SU-DHL-6 (cell line): Measurements from ENCODE around the gene PPM1L.

Experiments
- H2AFZ ChIP-seq: fragments of 200-600 bp; sonication (generic); 2 replicates; pipeline ENCODE4 v1.6.1; 2014; ENCODE audit warnings: low read depth, mild to moderate bottlenecking, moderate library complexity, mixed read lengths, antibody characterized with exemption, low read length; ENCODE audit not compliant: severe bottlenecking
- H3F3A ChIP-seq: fragments of 200-600 bp; shearing (Covaris generic); 2 replicates; pipeline ENCODE4 v1.6.0; 2016; ENCODE audit warnings: antibody characterized with exemption, mild to moderate bottlenecking; ENCODE audit not compliant: insufficient read depth
- H3K27ac ChIP-seq: fragments of 200-600 bp; sonication (generic); 2 replicates; pipeline ENCODE4 v1.5.1; 2016; ENCODE audit warnings: low read depth, mild to moderate bottlenecking, low read length, moderate library complexity, mixed read lengths
- H3K27me3 ChIP-seq: fragments of 200-600 bp; sonication (generic), shearing (Covaris generic); 2 replicates; pipeline ENCODE4 v1.6.0; 2014; ENCODE audit warnings: mild to moderate bottlenecking, low read length
- H3K36me3 ChIP-seq: fragments of 200-600 bp; sonication (generic); 2 replicates; pipeline ENCODE4 v1.6.1; 2014; ENCODE audit warnings: mild to moderate bottlenecking, low read length, mixed read lengths
- H3K4me2 ChIP-seq: fragments of 300-600, 200-600 bp; shearing (Covaris generic), sonication (generic); 2 replicates; pipeline ENCODE4 v1.6.0; 2014; ENCODE audit warnings: low read length, low read depth, mild to moderate bottlenecking; ENCODE audit not compliant: poor library complexity, severe bottlenecking
- H3K4me3 ChIP-seq: fragments of 200-600 bp; sonication (generic); 2 replicates; pipeline ENCODE4 v1.5.1; 2014; ENCODE audit warnings: antibody characterized with exemption, low read length, mild to moderate bottlenecking, mixed read lengths; ENCODE audit not compliant: insufficient read depth, poor library complexity, severe bottlenecking
- H3K79me2 ChIP-seq: fragments of 200-600 bp; sonication (generic); 2 replicates; pipeline ENCODE4 v1.6.1; 2014; ENCODE audit warnings: mild to moderate bottlenecking, low read length, moderate library complexity; ENCODE audit not compliant: insufficient read depth
- H3K9ac ChIP-seq: fragments of 200-600 bp; sonication (generic); 2 replicates; pipeline ENCODE4 v1.7.0; 2014; ENCODE audit warnings: mild to moderate bottlenecking, low read length
- H3K9me2 ChIP-seq: fragments of 200-600 bp; sonication (generic); replicated peaks from 2 replicates; pipeline ENCODE4 v1.6.1; 2014; ENCODE audit warnings: low read length; ENCODE audit not compliant: insufficient read depth
- H3K9me3 ChIP-seq: fragments of 200-600 bp; sonication (generic); 2 replicates; pipeline ENCODE4 v1.6.1; 2014; ENCODE audit warnings: low read length, mixed read lengths; ENCODE audit not compliant: insufficient read depth
- H4K20me1 ChIP-seq: fragments of 200-600 bp; sonication (generic); 2 replicates; pipeline ENCODE4 v1.6.1; 2014; ENCODE audit warnings: low read depth, mild to moderate bottlenecking, antibody characterized with exemption, low read length, moderate library complexity, mixed read lengths
- EZH2phosphoT487 ChIP-seq: fragments of 200-600 bp; sonication (generic), shearing (Covaris generic); conservative IDR thresholded peaks from 2 replicates; pipeline ENCODE4 v1.6.1; 2018; ENCODE audit warnings: mild to moderate bottlenecking, antibody characterized with exemption, low read length, moderate library complexity, mixed read lengths
- TF ChIP-seq, protein P1 (sequence below): fragments of 200-600 bp; sonication (generic); IDR thresholded peaks from one replicate; pipeline ENCODE4 v1.5.1; 2017; ENCODE audit warnings: antibody characterized with exemption, mild to moderate bottlenecking, low read length, moderate library complexity; ENCODE audit not compliant: insufficient read depth, poor library complexity, severe bottlenecking

PPM1L gene

DNA sequence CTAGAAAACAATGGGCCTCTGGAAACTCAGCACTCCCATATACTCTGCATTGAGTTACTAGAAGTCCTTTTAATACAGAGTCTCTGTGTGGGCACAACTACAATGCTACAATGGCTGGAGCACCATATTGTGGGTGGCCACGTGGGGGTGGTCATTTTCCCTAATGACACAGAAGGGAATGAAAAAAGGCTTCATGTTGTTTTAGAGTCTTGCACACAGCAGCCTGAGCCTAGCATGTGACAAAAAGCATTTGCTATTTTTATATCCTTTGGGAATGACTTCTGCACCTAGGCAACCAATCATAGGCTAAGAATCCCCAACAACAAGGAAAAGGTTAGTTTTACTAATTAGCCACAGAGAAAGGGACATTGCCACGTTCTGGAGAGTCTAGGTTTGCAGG is 120.6 kb downstream of the PPM1L start:
- Histone ChIP-seq H3F3A (no peaks in the 10 kb centered on the region), H3K9ac (no peak overlapping the region), H3K79me2 (no peaks in the 10 kb centered on the region), H3K9me2 (no peaks in the 10 kb centered on the region), H3K4me3 (no peak overlapping the region), H3K36me3 (no peaks in the 10 kb centered on the region), H3K27ac (no peak overlapping the region), H3K27me3 (no peaks in the 10 kb centered on the region), H4K20me1 (no peaks in the 10 kb centered on the region; the same call in 1 of the 2 replicates), H3K9me3 (no peaks in the 10 kb centered on the region), H3K4me2 (no peak overlapping the region), H2AFZ (no peak overlapping the region)
- no peak for TF ChIP-seq EZH2phosphoT487
- TF ChIP-seq, protein P1, sequence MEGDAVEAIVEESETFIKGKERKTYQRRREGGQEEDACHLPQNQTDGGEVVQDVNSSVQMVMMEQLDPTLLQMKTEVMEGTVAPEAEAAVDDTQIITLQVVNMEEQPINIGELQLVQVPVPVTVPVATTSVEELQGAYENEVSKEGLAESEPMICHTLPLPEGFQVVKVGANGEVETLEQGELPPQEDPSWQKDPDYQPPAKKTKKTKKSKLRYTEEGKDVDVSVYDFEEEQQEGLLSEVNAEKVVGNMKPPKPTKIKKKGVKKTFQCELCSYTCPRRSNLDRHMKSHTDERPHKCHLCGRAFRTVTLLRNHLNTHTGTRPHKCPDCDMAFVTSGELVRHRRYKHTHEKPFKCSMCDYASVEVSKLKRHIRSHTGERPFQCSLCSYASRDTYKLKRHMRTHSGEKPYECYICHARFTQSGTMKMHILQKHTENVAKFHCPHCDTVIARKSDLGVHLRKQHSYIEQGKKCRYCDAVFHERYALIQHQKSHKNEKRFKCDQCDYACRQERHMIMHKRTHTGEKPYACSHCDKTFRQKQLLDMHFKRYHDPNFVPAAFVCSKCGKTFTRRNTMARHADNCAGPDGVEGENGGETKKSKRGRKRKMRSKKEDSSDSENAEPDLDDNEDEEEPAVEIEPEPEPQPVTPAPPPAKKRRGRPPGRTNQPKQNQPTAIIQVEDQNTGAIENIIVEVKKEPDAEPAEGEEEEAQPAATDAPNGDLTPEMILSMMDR, result no peak

DNA sequence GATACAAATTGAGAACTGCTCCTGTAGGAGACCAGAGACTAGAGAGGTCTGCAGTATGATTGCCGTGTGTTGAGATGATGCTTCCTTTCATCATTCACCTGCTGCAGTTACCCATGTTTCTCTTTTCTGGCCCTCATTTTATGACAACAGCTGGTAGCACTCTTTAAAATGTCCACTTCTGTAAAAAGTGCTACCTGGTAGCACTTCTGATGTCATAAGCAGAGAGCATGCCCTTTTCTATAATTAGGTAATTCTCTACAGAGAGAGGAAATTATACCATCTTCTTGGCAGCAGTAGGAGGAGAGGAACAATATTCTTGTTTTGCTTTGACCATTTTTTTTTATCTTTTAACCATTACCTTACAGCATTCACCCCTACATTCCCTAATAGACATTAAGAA is 123.8 kb downstream of the PPM1L start:
- Histone ChIP-seq H3K27me3 (no peaks in the 10 kb centered on the region), H3K9ac (no peak overlapping the region), H3K4me2 (no peak overlapping the region), H3F3A (no peaks in the 10 kb centered on the region), H3K9me3 (no peaks in the 10 kb centered on the region), H3K27ac (no peak overlapping the region), H3K36me3 (no peaks in the 10 kb centered on the region), H4K20me1 (no peaks in the 10 kb centered on the region), H3K79me2 (no peaks in the 10 kb centered on the region), H2AFZ (no peak overlapping the region), H3K4me3 (no peak overlapping the region), H3K9me2 (no peaks in the 10 kb centered on the region)
- TF ChIP-seq, protein P1, result no peak
- TF ChIP-seq EZH2phosphoT487, result no peak

DNA sequence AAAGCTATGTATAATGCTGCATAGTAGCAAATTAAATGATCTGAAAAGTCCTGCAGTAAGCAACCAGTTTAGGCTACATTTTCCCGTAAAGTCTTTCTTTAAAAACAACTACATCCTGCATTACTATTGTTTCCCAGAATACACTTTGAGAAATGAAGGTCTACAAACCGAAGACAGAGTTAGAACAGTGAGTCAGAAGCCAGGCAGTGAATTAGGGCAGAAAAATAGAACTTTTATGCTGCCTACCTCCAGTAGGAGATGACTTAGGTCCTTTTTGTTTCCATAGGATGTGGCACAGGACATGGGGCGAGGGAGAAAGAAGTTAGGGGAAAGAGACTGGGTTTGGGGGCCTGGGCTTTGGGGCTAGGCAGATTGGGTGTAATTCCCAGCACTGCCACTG is 127.3 kb downstream of the PPM1L start:
- Histone ChIP-seq H3K27ac (no peak overlapping the region), H3K79me2 (no peaks in the 10 kb centered on the region), H3F3A (no peaks in the 10 kb centered on the region), H3K9me2 (no peaks in the 10 kb centered on the region), H3K36me3 (no peaks in the 10 kb centered on the region), H3K9ac (no peak overlapping the region), H3K4me2 (no peak overlapping the region), H2AFZ (no peak overlapping the region), H3K4me3 (no peak overlapping the region), H3K27me3 (no peaks in the 10 kb centered on the region), H3K9me3 (no peaks in the 10 kb centered on the region), H4K20me1 (no peaks in the 10 kb centered on the region)
- TF ChIP-seq, protein P1, result no peak
- TF ChIP-seq EZH2phosphoT487, result no peak
